HCT116 (cell line): ENCODE results near the gene GUCY2C. TPM values are rescaled to one million over a fixed set of nuclear protein-coding genes. Genes with fewer than 3 reads are reported as not detected.

Experiments
- ATAC-seq: fragments of 200-7000 bp; cut with Tn5 transposase; 2 replicates; pipeline ENCODE4 v1.9.1; 2020; ENCODE audit warnings: mild to moderate bottlenecking, moderate library complexity
- BruUV-seq: library from RNA; stranded (reverse); fragments of 400-500 nt; replicated peaks from 2 replicates; lab custom pipeline; 2021; lab: Mats Ljungman, UMichigan
- CTCF ChIA-PET: fragments of 300-600 bp; sonication (Branson Sonifier 250); formaldehyde crosslinking; loops from one replicate; lab custom pipeline; 2021; ENCODE audit warnings: antibody characterized with exemption; lab: Charles Lee
- POLR2A ChIA-PET: fragments of 300-600, 350-600 bp; sonication (Branson Sonifier 250); formaldehyde crosslinking; loops from one replicate; lab custom pipeline; 2021; ENCODE audit warnings: antibody characterized with exemption; lab: Charles Lee
- RAD21 ChIA-PET, 2 experiments: fragments of 300-600 bp; sonication (Branson Sonifier 250); formaldehyde crosslinking; loops; one replicate each; lab custom pipeline; 2023; ENCODE audit warnings: low total read pairs in 2 of 2; ENCODE audit not compliant: uncharacterized antibody in 2 of 2, unreplicated experiment in 2 of 2, low non-redundant PET in 1 of 2; lab: Charles Lee
- DNase-seq: peaks from one replicate; pipeline ENCODE4 v3.0.0-alpha.2; 2010; ENCODE audit warnings: low read depth, low spot score
- H2AFZ ChIP-seq: fragments of 200-600 bp; shearing (Covaris generic), sonication (generic); 2 replicates; pipeline ENCODE4 v1.6.1; 2017; ENCODE audit warnings: low read depth, mixed run types, mixed read lengths, antibody characterized with exemption, low read length; ENCODE audit not compliant: poor library complexity, severe bottlenecking
- H3K27ac ChIP-seq: 2 replicates; pipeline ENCODE4 v1.5.1; 2012; ENCODE audit warnings: low read depth, low read length
- H3K27me3 ChIP-seq: fragments of 200-600 bp; sonication (generic); 2 replicates; pipeline ENCODE4 v1.6.1; 2016; ENCODE audit warnings: mixed run types, low read length, mixed read lengths; ENCODE audit not compliant: insufficient read depth
- H3K36me3 ChIP-seq, 2 experiments: fragments of 200-500 bp in 1 of 2; fragments of 200-600 bp in 1 of 2; sonication (Bioruptor generic) in 1 of 2; sonication (generic) in 1 of 2; 2 replicates each; pipeline versions ENCODE4 v1.5.1 to v1.6.1; 2014 to 2016; ENCODE audit warnings: low read length in 2 of 2, inconsistent platforms in 1 of 2, mixed read lengths in 1 of 2, mixed run types in 1 of 2; ENCODE audit not compliant: insufficient read depth in 2 of 2, control insufficient read depth in 1 of 2
- H3K4me1 ChIP-seq, 2 experiments: fragments of 200-600 bp in 1 of 2; sonication (generic) in 1 of 2; 2 replicates each; pipeline versions ENCODE4 v1.5.1 to v1.6.1; 2012 to 2017; ENCODE audit warnings: low read length in 2 of 2, inconsistent platforms in 1 of 2, mild to moderate bottlenecking in 1 of 2, mixed read lengths in 1 of 2, mixed run types in 1 of 2, moderate library complexity in 1 of 2; ENCODE audit not compliant: insufficient read depth in 2 of 2, control insufficient read depth in 1 of 2
- H3K4me2 ChIP-seq: fragments of 200-600 bp; sonication (generic); 2 replicates; pipeline ENCODE4 v1.6.1; 2017; ENCODE audit warnings: mixed run types, low read length, mixed read lengths
- H3K4me3 ChIP-seq, 2 experiments: fragments of 200-600 bp in 1 of 2; sonication (generic) in 1 of 2; replicated peaks in 1 of 2; 2 replicates each; pipeline ENCODE4 v1.5.1; 2011 to 2016; ENCODE audit warnings: low read length in 2 of 2, control low read depth in 1 of 2, low read depth in 1 of 2, mild to moderate bottlenecking in 1 of 2, mixed read lengths in 1 of 2, mixed run types in 1 of 2
- H3K79me2 ChIP-seq: fragments of 200-600 bp; sonication (generic); 2 replicates; pipeline ENCODE4 v1.6.1; 2017; ENCODE audit warnings: mild to moderate bottlenecking, mixed run types, low read length, moderate library complexity, mixed read lengths; ENCODE audit not compliant: insufficient read depth
- H3K9ac ChIP-seq: fragments of 200-600 bp; sonication (generic); 2 replicates; pipeline ENCODE4 v1.6.1; 2016; ENCODE audit warnings: low read length, mixed read lengths
- H3K9me2 ChIP-seq: fragments of 200-600 bp; sonication (generic), shearing (Covaris generic); 2 replicates; pipeline ENCODE4 v1.6.1; 2017; ENCODE audit warnings: mixed run types, mild to moderate bottlenecking, moderate library complexity; ENCODE audit not compliant: insufficient read depth
- H3K9me3 ChIP-seq, 2 experiments: fragments of 200-500 bp in 1 of 2; fragments of 200-600 bp in 1 of 2; sonication (Bioruptor generic) in 1 of 2; sonication (generic) in 1 of 2; 2 replicates each; pipeline ENCODE4 v1.6.1; 2014 to 2017; ENCODE audit warnings: low read length in 2 of 2, mixed read lengths in 2 of 2, inconsistent platforms in 1 of 2, low read depth in 1 of 2, mild to moderate bottlenecking in 1 of 2, mixed run types in 1 of 2, moderate library complexity in 1 of 2; ENCODE audit not compliant: control insufficient read depth in 1 of 2, insufficient read depth in 1 of 2
- H4K20me1 ChIP-seq: fragments of 200-600 bp; sonication (generic), shearing (Covaris generic); 2 replicates; pipeline ENCODE4 v1.6.1; 2017; ENCODE audit warnings: mixed run types, mild to moderate bottlenecking, moderate library complexity; ENCODE audit not compliant: insufficient read depth
- CBX3 ChIP-seq: IDR thresholded peaks from 2 replicates; pipeline ENCODE4 v1.6.1; 2012; ENCODE audit warnings: low read depth
- ELF1 ChIP-seq: IDR thresholded peaks from 2 replicates; pipeline ENCODE4 v1.6.1; 2012; ENCODE audit warnings: low read depth, borderline replicate concordance
- EZH2 ChIP-seq: fragments of 200-600 bp; sonication (generic); IDR thresholded peaks from 2 replicates; pipeline ENCODE4 v1.6.1; 2017; ENCODE audit warnings: antibody characterized with exemption, mixed run types
- EZH2phosphoT487 ChIP-seq: fragments of 200-600 bp; IDR thresholded peaks from 2 replicates; pipeline ENCODE4 v1.6.1; 2018; ENCODE audit warnings: antibody characterized with exemption, borderline replicate concordance
- FOSL1 ChIP-seq: IDR thresholded peaks from 2 replicates; pipeline ENCODE4 v1.6.1; 2012; ENCODE audit warnings: low read depth
- POLR2A ChIP-seq: IDR thresholded peaks from 2 replicates; pipeline ENCODE4 v1.7.0; 2011; ENCODE audit warnings: borderline replicate concordance; ENCODE audit not compliant: insufficient read depth, insufficient read length; ENCODE audit errors: extremely low read depth
- POLR2AphosphoS5 ChIP-seq: IDR thresholded peaks from 2 replicates; pipeline ENCODE4 v1.6.1; 2011; ENCODE audit warnings: mild to moderate bottlenecking, low read depth, low read length, moderate library complexity
- RAD21 ChIP-seq: IDR thresholded peaks from 2 replicates; pipeline ENCODE4 v1.6.1; 2012; ENCODE audit warnings: low read depth, mild to moderate bottlenecking
- SIN3A ChIP-seq: IDR thresholded peaks from 2 replicates; pipeline ENCODE4 v1.6.1; 2012; ENCODE audit warnings: low read depth
- SP1 ChIP-seq: IDR thresholded peaks from 2 replicates; pipeline ENCODE4 v1.6.1; 2012; ENCODE audit warnings: low read depth
- SRF ChIP-seq: IDR thresholded peaks from 2 replicates; pipeline ENCODE4 v1.6.1; 2012; ENCODE audit warnings: low read depth
- TCF7L2 ChIP-seq: IDR thresholded peaks from 2 replicates; pipeline ENCODE4 v1.7.0; 2011; ENCODE audit warnings: borderline replicate concordance, inconsistent platforms; ENCODE audit not compliant: insufficient read depth, insufficient read length; ENCODE audit errors: extremely low read depth
- ZBTB33 ChIP-seq: IDR thresholded peaks from 2 replicates; pipeline ENCODE4 v1.6.1; 2011; ENCODE audit warnings: mild to moderate bottlenecking, low read length, moderate library complexity; ENCODE audit not compliant: insufficient replicate concordance; ENCODE audit errors: extremely low read depth
- intact Hi-C: fragments of 100-400 bp; cut with micrococcal nuclease; formaldehyde crosslinking; loops from 2 replicates; pipeline ENCODE4 v1.10.0; 2022
- total RNA-seq: library from RNA; stranded (reverse); gene quantifications from one replicate; pipeline ENCODE4 v1.2.1, GENCODE V29; 2021; ENCODE audit not compliant: unreplicated experiment
- TF ChIP-seq, protein P1 (sequence below): IDR thresholded peaks from 2 replicates; pipeline ENCODE4 v1.6.1; 2012; ENCODE audit warnings: low read depth
- TF ChIP-seq, protein P2 (sequence below): IDR thresholded peaks from 2 replicates; pipeline ENCODE4 v1.6.1; 2012

Gene GUCY2C
- total RNA-seq, 1 experiment from 2014 or later, result not detected

DNA sequence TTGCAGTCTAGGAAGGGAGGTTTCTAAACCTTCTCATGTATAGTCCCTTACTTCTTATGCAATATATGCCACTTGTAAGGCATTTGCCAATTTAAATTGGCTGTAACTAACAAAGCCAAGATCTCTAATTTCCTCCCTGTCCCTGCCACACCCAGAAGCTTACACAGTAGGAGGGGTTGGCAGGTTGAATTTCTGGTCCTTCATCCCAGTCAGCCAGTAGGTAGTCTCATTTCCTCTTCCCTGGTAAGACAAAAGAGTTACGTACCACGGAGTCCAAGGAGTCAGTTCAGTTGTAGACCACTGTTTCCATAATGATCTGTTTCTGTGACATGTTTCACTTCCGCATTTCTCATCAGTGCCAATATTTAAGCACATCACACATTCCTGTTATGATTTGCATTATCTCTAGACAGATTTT is 81.7 kb downstream of the GUCY2C start (continued):
- TF ChIP-seq SP1, result no peak
- TF ChIP-seq, protein P1, sequence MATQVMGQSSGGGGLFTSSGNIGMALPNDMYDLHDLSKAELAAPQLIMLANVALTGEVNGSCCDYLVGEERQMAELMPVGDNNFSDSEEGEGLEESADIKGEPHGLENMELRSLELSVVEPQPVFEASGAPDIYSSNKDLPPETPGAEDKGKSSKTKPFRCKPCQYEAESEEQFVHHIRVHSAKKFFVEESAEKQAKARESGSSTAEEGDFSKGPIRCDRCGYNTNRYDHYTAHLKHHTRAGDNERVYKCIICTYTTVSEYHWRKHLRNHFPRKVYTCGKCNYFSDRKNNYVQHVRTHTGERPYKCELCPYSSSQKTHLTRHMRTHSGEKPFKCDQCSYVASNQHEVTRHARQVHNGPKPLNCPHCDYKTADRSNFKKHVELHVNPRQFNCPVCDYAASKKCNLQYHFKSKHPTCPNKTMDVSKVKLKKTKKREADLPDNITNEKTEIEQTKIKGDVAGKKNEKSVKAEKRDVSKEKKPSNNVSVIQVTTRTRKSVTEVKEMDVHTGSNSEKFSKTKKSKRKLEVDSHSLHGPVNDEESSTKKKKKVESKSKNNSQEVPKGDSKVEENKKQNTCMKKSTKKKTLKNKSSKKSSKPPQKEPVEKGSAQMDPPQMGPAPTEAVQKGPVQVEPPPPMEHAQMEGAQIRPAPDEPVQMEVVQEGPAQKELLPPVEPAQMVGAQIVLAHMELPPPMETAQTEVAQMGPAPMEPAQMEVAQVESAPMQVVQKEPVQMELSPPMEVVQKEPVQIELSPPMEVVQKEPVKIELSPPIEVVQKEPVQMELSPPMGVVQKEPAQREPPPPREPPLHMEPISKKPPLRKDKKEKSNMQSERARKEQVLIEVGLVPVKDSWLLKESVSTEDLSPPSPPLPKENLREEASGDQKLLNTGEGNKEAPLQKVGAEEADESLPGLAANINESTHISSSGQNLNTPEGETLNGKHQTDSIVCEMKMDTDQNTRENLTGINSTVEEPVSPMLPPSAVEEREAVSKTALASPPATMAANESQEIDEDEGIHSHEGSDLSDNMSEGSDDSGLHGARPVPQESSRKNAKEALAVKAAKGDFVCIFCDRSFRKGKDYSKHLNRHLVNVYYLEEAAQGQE, result no peak

DNA sequence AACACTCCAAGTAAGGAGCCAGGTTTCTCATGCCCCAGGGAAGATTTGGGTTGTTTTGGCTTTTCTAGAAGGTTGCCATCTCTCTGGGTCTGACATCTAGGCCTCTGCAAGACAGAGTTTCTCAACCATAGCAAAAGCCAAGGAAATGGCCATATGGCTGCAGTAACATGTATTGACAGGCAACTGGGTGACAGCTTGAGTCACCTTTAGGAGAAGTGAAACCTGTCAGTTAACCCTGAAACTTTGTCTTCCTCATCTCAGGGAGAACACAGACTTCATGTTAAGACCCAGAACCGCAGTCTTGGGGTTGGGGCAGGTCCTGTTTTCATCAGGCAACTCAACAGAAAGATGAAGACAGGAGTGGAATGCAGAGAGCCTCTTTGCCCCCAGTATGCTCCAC is 82.7 kb downstream of the GUCY2C start:
- no peaks in the 10 kb centered on the region for H3K9me2 ChIP-seq
- ATAC-seq (no peak), DNase-seq (no peak)
- ChIA-PET CTCF (no interaction called here), RAD21 (no interaction called here), POLR2A (no interaction called here)
- no peak overlapping the region for H3K9ac ChIP-seq
- no peak overlapping the region for H3K27ac ChIP-seq
- H3K4me1 ChIP-seq, result no peaks in the 10 kb centered on the region
- H3K27me3 ChIP-seq, result no peaks in the 10 kb centered on the region
- intact Hi-C loops, result no loop called here
- H3K36me3 ChIP-seq, result no peaks in the 10 kb centered on the region
- no TSS peak for BruUV-seq
- no peak overlapping the region for H3K4me2 ChIP-seq
- H3K4me3 ChIP-seq, result no peak overlapping the region
- H3K9me3 ChIP-seq, result no peaks in the 10 kb centered on the region
- TF ChIP-seq TCF7L2, result no peak
- no peak for TF ChIP-seq EZH2
- TF ChIP-seq EZH2phosphoT487, result no peak
- TF ChIP-seq SIN3A, result no peak
- no peak for TF ChIP-seq FOSL1
- TF ChIP-seq POLR2A, result no peak
- TF ChIP-seq CBX3, result no peak
- TF ChIP-seq, protein P2, sequence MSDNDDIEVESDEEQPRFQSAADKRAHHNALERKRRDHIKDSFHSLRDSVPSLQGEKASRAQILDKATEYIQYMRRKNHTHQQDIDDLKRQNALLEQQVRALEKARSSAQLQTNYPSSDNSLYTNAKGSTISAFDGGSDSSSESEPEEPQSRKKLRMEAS, result no peak
- no peak for TF ChIP-seq ZBTB33
- no peak for TF ChIP-seq POLR2AphosphoS5
- TF ChIP-seq SRF, result no peak
- TF ChIP-seq RAD21, result no peak
- TF ChIP-seq ELF1, result no peak
- H3K79me2 ChIP-seq, result no peaks in the 10 kb centered on the region
- H4K20me1 ChIP-seq, result no peaks in the 10 kb centered on the region
- H2AFZ ChIP-seq, result no peak overlapping the region
